LNCaP clone FGC (cell line): ENCODE results near the gene PACRG.

Experiments used
- DNase-seq: peaks from one replicate; pipeline ENCODE4 v3.0.0-alpha.2; 2011; ENCODE audit warnings: low read depth
- H3K4me3 ChIP-seq: 2 replicates; pipeline ENCODE4 v1.5.1; 2011; ENCODE audit warnings: mild to moderate bottlenecking, low read depth, low read length, control low read depth
- TF ChIP-seq, protein P1 (sequence below): IDR thresholded peaks from 2 replicates; pipeline ENCODE4 v1.5.1; 2012; ENCODE audit warnings: mild to moderate bottlenecking; ENCODE audit not compliant: control insufficient read depth, insufficient read depth; ENCODE audit errors: extremely low read depth

Gene PACRG

DNA sequence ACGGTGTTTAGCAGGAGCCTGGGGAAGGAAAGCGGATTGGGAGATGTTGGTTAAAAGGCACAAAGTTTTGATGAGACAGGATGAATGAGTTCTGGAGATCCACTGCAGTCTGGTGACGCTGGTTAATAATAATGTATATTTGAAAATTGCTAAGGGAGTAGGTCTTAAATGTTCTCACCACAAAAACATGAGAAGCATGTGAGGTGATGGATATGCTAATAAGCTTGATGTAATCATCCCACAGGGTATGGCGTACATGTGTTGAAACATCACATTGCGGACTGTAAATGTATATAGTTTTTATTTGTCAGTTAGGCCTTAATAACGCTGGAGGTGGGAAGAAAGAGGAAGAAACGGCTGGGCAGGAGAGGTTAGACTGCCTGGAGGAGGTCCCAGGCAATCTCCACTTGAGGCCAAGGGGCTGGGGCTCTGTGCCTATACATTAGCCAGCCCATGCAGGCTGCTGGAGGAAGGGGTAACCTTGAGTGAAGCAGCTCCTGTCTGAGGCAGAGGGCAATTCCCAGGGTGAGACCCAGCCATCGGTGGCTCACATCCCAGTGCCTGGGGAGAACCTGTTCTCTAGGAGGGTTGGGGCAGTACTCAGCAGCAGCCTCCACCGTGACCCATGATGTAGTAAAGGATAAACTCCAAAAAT, 498.5 kb downstream of the PACRG start:
- H3K4me3 ChIP-seq, result no peak overlapping the region
- TF ChIP-seq, protein P1, sequence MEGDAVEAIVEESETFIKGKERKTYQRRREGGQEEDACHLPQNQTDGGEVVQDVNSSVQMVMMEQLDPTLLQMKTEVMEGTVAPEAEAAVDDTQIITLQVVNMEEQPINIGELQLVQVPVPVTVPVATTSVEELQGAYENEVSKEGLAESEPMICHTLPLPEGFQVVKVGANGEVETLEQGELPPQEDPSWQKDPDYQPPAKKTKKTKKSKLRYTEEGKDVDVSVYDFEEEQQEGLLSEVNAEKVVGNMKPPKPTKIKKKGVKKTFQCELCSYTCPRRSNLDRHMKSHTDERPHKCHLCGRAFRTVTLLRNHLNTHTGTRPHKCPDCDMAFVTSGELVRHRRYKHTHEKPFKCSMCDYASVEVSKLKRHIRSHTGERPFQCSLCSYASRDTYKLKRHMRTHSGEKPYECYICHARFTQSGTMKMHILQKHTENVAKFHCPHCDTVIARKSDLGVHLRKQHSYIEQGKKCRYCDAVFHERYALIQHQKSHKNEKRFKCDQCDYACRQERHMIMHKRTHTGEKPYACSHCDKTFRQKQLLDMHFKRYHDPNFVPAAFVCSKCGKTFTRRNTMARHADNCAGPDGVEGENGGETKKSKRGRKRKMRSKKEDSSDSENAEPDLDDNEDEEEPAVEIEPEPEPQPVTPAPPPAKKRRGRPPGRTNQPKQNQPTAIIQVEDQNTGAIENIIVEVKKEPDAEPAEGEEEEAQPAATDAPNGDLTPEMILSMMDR, result no peak
- no peak for DNase-seq

DNA sequence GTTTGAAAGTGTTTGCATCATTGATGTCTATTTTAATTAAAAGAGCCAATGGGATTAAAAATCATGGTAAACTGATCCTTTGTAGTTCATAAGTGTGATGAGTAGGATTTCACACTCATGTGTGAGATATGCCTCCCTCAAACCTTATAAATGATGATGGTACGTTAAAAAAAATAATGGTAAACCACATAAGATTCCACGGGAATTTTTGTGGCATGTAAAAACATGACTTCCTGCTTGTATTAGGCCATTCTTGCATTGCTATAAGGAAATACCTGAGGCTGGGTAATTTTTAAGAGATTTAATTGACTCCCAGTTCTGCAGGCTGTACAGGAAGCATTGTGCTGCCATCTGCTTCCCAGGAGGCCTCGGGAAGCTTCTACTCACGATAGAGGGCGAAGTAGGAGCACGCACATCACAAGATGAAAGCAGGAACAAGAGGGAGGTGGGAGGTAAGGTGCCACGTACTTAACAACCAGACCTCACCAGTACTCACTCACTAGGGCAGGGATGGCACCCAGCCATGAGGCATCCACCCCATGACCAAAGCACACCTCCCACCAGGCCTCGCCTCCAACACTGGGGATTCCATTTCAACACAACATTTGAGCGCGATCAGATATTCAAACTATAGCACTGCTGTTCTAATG, 499.2 kb downstream of the PACRG start:
- TF ChIP-seq, protein P1, result no peak
- DNase-seq, result no peak
- no peak overlapping the region for H3K4me3 ChIP-seq

DNA sequence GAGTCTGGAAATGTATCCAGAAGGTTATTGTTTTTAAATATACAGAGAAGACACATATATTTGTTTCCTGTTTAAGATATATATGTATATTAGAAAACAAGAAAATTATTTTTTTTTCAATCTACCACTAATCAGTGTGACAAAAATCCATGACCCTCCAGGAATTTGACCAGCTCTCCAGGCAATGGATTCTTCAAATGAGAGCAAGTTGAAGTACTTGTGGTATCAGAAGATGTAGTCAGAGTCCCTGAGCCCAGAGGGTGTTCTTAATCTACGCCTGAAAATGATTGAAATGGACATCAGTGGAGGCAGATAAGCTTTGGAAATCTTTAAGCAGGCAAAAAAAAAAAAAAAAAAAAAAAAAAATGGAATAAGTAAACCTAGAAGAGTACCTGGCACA, 500.3 kb downstream of the PACRG start:
- no peak overlapping the region for H3K4me3 ChIP-seq
- DNase-seq, result no peak
- TF ChIP-seq, protein P1, result no peak

DNA sequence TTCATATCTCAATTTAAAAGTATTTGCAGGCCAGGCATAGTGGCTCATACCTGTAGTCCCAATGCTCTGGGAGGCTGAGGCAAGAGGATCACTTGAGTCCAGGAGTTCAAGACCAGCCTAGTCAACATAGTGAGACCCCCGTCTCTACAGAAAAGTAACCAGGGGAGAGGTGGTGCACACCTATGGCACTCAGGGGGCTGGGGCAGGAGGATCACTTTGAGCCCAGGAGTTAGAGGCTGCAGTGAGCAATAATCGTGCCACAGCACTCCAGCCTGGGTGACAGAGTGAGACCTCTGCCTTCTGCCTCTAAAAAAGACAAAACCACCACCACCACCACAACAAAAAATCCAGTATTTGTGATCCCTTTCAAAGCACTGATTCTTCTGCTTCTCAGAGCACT, 501.3 kb downstream of the PACRG start:
- TF ChIP-seq, protein P1, result no peak
- no peak overlapping the region for H3K4me3 ChIP-seq
- no peak for DNase-seq

DNA sequence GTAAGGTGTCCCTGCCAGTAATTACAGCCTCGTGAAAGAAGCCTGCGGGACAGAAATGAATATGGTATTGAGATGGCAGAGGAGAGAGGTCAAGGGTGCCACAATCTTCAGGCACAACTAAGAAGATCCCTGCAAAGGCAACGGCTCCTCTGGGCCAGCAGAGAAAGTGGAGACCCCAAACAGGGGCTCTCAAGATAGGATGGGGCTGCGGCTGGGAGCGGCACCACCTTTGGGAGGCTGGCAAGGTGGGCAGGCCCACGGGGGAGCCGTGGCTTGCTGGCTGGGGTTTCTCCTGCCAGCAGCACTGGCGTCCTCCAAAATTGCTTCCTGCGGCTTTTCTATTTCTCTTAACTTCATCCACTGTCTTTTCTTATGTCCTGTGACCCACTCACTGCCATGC, 503.1 kb downstream of the PACRG start:
- no peak overlapping the region for H3K4me3 ChIP-seq
- no peak for DNase-seq
- TF ChIP-seq, protein P1, result no peak

DNA sequence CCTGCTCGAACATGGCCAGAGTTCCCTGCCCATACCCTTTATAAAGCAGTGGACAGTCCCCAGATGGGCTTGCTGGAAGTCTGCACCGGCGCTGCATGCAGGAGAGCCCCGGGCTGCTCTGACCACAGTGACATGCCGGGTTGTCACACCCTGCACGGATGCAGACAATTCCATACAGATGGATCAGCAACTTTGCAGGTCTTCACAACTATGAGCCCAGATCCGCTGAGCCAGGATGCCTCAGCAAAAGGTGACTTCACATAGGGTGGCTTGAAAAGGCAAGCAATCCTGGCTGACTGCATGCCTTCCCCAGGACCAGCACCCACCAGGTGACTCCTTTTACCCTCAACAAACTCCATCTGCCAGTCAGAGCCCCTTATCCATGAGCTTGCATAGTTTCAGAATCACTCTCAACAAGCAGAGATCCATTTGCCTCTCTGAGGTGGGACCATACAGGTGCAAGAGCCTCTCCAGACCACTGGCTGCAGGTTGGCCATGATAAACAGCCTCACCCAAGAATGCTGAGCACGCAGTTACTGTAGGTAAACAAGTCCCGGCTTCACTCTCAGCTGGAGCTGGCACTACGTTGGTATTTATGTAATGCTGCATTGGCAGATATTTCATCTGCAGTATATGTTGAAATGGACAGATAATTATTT, 503.7 kb downstream of the PACRG start:
- H3K4me3 ChIP-seq, result no peak overlapping the region
- DNase-seq, result peak; percentile 33
- TF ChIP-seq, protein P1, result no peak
